ENCODE data around the gene OBSL1.

OBSL1 gene

DNA sequence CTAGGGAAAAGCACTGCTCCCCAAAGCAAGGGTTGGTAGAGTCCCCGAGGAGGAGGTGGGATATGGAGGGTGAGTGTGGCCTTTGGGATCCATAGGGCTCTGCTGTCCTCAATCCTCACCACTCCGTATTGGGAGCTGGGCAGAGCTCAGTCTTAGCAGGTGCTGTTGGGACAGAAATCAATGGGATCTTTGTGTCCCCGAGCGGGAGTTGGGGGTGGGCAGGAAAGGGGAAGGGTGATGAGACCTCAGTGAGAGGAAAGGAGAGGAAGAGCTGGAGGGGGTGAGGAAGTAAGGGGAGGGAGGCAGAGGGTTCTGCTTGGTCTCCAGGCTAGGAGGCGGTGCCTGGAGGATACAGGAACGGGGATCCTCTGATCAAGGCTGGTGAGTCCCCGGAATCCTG, 54.5 kb downstream of the OBSL1 start:
- Mint-ChIP-seq H3K9me3 (no peaks in the 10 kb centered on the region), H3K27me3 (ENCODE audit: low read depth) (peaks cover 70% of the 10 kb centered on the region), H3K27ac (no peak overlapping the region), H3K4me1 (ENCODE audit: low read depth) (peaks cover 5% of the 10 kb centered on the region), H3K4me3 (no peak overlapping the region), H3K36me3 (ENCODE audit: low read depth) (no peaks in the 10 kb centered on the region)
- no peak for DNase-seq (ENCODE audit: low spot score)

DNA sequence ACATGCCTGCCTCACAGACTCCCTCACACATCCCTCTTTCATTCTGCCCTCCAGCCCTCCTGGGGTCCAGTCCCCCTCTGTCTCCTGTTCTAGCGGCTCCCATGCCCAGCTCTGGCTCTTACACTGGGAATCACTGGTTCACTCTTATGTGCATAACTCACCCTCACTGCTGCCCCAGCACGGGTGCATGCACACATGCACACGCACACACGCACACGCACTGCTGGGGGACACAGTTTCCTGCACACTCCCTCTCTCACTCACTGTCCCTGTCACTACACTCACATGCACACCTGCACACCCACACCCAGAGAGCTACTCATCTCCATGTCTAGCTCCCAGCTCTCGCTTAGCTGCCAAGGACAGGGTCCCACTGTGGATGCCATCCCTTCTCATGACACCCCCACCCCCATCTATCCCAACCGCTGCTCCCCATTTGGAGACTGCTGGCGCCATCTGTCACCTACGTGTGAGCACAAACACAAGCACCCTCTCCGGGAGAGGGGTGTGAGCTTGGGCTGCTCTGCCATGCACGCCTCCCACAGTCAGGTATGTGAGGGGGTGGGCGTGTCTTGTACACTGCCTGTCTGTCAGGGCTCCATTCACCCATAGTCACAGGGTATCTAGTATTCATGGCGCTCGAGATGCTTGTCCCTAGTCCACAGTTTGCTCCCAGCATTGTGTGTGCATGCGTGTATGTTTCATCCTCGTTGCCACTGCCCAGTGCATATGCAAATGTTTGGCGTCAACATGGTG, 55.3 kb downstream of the OBSL1 start:
- no peak for DNase-seq (ENCODE audit: low spot score)
- peaks cover 5% of the 10 kb centered on the region for H3K4me1 Mint-ChIP-seq (ENCODE audit: low read depth)
- no peak overlapping the region for H3K4me3 Mint-ChIP-seq
- peaks cover 69% of the 10 kb centered on the region for H3K27me3 Mint-ChIP-seq (ENCODE audit: low read depth)
- H3K9me3 Mint-ChIP-seq = no peaks in the 10 kb centered on the region
- H3K36me3 Mint-ChIP-seq (ENCODE audit: low read depth) = no peaks in the 10 kb centered on the region
- no peak overlapping the region for H3K27ac Mint-ChIP-seq

DNA sequence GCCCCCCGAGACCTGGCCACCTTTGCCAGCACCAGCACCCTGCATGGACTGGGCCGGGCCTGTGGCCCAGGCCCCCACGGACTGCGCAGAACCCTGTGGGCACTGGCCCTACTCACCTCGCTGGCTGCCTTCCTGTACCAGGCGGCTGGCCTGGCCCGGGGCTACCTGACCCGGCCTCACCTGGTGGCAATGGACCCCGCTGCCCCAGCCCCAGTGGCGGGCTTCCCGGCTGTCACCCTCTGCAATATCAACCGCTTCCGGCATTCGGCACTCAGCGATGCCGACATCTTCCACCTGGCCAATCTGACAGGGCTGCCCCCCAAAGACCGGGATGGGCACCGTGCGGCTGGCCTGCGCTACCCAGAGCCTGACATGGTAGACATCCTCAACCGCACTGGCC, 56.5 kb downstream of the OBSL1 start:
- Mint-ChIP-seq H3K27ac (no peak overlapping the region), H3K4me1 (ENCODE audit: low read depth) (peaks cover 11% of the 10 kb centered on the region), H3K9me3 (no peaks in the 10 kb centered on the region), H3K36me3 (ENCODE audit: low read depth) (no peaks in the 10 kb centered on the region), H3K27me3 (ENCODE audit: low read depth) (peaks cover 72% of the 10 kb centered on the region), H3K4me3 (no peak overlapping the region)
- no peak for DNase-seq (ENCODE audit: low spot score)

DNA sequence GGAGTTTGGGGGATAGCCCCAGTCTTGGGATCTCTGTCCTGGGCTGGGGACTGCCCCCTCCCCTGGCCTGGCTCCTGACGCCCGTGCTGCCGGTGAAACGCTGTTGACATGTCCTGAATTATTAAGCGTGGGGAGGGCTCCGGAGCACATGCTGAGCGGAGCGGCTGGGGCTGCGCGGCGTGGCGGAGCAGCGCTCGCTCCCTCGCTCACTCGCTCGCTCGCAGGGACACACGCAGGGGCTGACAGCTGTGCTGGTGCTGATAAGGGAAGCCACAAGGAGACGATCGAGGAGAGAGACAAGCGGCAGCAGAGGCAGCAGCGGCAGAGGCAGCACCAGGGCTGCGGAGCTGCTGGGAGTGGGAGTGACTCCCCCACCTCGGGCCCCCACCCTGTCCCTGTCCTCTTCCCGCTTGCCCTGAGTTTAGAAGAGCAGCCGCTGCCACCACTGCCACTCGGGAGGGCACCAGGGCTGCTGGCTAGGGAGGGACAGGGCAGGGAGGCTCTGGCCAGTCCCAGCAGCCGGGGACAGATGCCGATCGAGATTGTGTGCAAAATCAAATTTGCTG, 57.1 kb downstream of the OBSL1 start, which contains the start of gene ASIC4:
ASIC4 (plus strand) TSS at position 287 of the 566 bp plus-strand sequence; CDS start at position 530, 243 bp downstream.
- no peak for DNase-seq (ENCODE audit: low spot score)
- H3K4me3 Mint-ChIP-seq = no peak within 1 kb of the TSS

DNA sequence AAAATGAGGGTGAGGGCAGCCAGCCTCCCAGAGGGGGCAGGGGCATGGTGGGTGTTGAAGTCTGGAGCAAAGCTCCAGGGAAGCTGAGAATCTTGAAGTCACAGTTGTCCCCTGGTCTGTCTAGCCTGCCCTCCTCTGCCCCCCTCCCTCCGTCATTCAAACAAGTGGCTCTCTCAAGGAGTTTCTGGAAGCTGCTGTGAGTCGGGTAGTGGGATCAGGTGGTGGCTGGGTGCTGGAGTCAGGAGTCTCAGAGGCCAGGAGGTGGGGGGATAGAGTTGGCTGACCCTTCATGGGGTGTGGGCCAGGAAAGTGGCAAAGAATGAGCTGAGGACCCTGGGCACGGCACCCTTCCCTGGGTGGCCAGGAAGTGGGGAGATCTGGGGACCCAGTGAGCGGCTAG, 57.6 kb downstream of the OBSL1 start:
- Mint-ChIP-seq H3K4me3 (no peak overlapping the region), H3K4me1 (ENCODE audit: low read depth) (peaks cover 11% of the 10 kb centered on the region), H3K9me3 (no peaks in the 10 kb centered on the region), H3K36me3 (ENCODE audit: low read depth) (no peaks in the 10 kb centered on the region), H3K27ac (no peak overlapping the region), H3K27me3 (ENCODE audit: low read depth) (peaks cover 77% of the 10 kb centered on the region)
- DNase-seq (ENCODE audit: low spot score) = no peak

More for the DNA sequence above, 57.1 kb downstream of the OBSL1 start, which contains the start of gene ASIC4:
- Mint-ChIP-seq H3K27me3 (ENCODE audit: low read depth) (peaks cover 77% of the 10 kb centered on the region), H3K36me3 (ENCODE audit: low read depth) (no peaks in the 10 kb centered on the region), H3K9me3 (no peaks in the 10 kb centered on the region), H3K27ac (no peak within 1 kb of the TSS), H3K4me1 (ENCODE audit: low read depth) (peaks cover 11% of the 10 kb centered on the region)

DNA sequence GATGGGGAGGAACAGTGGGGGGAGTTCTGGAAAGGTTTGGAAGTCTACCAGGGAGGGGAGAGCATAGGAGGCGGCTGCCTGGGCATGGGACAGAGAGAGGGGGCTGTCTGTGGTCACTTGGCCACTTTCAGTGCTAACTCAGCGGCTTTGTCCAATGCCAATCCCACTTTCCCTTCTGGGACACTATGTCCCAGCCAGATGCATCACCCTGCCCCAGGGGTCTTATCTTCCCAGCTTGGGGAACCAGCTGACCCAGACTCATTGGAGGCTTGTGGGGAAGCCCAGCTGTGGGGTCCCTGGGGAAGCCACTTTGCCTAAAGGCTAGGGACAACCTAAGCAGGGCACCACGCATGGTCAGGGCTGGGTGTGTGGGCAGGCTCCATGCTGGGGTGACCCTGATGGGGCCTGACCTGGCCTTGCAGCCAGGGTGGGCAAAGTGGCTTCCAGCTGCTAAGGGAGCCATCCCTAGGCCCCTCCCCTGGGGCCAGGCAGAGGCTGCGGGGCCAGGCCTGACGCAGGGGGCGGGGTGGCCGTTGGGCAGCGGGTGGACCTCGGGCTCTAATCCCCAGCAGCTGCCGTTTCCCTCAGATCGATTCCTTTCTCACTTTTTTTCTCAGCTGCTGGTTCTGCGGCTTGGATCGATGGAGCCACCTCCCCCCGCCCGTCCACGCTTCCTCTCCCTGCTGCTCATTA, 58.7 kb downstream of the OBSL1 start:
- H3K4me1 Mint-ChIP-seq (ENCODE audit: low read depth) = peaks cover 11% of the 10 kb centered on the region
- H3K4me3 Mint-ChIP-seq = no peak overlapping the region
- no peaks in the 10 kb centered on the region for H3K9me3 Mint-ChIP-seq
- H3K36me3 Mint-ChIP-seq (ENCODE audit: low read depth) = no peaks in the 10 kb centered on the region
- DNase-seq (ENCODE audit: low spot score) = no peak
- H3K27me3 Mint-ChIP-seq (ENCODE audit: low read depth) = peaks cover 72% of the 10 kb centered on the region
- no peak overlapping the region for H3K27ac Mint-ChIP-seq

DNA sequence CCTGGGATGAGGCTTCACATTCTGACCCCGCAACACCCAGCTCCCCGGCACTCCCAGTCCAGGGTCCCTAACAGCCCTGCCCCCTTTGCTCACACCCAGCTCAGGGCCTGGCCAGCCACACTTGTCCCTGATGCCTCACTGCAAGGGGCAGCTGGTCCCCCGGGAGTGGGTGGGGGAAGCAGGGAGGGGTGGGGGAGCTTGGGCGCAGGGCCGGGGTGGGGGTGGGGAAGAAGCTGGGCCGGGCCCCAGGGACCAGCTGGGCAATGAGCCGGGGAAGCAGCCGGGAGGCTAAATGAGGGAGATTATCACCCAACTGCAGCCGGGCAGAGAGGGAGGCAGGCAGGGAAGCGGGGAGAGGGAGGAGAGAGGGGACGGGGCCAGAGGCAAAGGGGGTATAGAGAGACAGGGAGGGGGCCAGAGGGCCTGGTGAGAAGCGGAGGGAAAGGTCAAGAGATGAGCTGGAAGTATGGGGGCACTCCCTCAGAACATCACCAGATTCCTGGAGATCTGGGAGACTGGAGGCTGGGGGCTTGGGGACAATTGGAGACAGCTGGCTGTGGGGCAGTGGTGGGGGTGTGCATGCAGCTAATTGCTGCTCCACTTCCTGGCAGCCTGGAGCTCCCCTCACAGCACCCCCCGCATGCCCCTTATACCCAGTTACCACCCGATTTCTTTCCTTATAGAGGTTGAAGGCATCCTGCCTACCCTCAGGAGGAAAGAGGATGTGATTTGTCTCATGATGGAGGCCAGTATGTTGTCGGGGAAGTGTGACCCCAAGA, 59.6 kb downstream of the OBSL1 start:
- no peaks in the 10 kb centered on the region for H3K36me3 Mint-ChIP-seq (ENCODE audit: low read depth)

DNA sequence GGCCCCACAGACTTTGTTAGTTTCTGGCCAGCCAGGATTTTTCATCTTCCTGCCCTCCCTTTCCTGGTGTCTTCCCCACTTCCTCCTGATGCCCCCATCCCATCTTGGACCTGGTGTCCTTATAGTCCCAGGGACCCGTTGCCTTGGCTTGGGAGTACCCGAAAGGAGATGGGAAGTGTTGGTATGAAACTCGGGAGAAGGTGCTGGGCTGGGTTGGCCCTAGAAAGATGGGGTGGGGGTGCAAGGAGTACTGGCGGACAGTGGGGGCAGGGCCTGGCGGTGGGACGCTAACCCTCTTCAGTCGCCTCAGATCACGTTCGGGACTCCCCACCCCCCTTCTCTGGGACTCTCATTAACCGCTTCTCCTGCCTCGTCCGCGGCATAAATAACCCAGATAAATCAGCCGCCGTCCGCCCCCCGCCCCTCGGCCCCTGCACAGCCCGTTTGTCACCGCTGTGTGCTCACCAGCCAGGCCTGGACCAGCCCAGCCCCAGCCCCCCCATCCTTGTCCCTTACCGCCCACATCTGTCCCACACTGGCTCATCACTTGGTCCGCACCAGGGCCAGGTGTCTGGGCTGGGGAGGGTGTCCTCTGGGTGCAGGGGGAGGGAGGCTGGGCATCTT, 60.7 kb downstream of the OBSL1 start:
- DNase-seq (ENCODE audit: low spot score) = no peak
- H3K27me3 Mint-ChIP-seq (ENCODE audit: low read depth) = peaks cover 54% of the 10 kb centered on the region
- H3K4me1 Mint-ChIP-seq (ENCODE audit: low read depth) = peaks cover 11% of the 10 kb centered on the region
- H3K9me3 Mint-ChIP-seq = no peaks in the 10 kb centered on the region
- H3K27ac Mint-ChIP-seq = no peak overlapping the region
- no peak overlapping the region for H3K4me3 Mint-ChIP-seq
- peaks cover 3% of the 10 kb centered on the region for H3K36me3 Mint-ChIP-seq (ENCODE audit: low read depth)

More for the DNA sequence above, 59.6 kb downstream of the OBSL1 start:
- no peak for DNase-seq (ENCODE audit: low spot score)
- peaks cover 65% of the 10 kb centered on the region for H3K27me3 Mint-ChIP-seq (ENCODE audit: low read depth)
- no peak overlapping the region for H3K4me3 Mint-ChIP-seq
- peaks cover 11% of the 10 kb centered on the region for H3K4me1 Mint-ChIP-seq (ENCODE audit: low read depth)
- no peaks in the 10 kb centered on the region for H3K9me3 Mint-ChIP-seq
- no peak overlapping the region for H3K27ac Mint-ChIP-seq

DNA sequence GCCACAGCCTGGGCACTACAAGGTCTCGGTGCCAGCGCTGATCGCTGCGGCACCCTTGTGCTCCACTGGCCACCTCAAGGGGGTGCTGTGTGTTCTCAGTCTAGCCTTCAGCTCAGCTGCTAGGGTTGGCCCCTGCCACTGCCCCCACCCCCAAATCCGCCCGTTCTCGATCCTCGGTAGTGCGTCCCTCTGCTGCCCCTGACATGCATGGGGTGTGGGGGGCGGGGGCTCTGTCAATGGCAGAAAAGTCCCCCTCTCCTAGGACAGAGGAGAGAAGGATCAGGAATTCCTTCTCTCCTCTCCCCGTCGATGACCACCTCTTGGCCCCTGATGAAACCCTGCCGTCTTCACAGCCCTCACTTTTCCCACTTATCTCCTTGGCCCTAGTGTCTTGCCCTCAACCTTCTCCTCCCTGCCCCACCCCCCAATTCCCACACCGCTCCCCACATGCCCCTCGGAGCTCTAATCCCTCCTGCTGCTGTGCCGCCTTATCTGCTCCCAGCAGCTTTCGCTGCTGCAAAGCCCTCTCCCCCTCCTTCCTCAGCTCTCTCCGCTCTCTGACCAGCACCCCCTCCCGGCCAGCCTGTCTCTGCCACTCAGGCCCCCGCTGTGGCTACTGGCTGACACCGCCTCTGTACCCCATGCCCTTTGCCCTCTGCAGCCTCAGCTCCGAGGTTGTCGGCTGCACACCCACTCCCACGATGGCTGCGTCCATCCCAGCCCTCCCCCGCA, 61.4 kb downstream of the OBSL1 start:
- Mint-ChIP-seq H3K4me1 (ENCODE audit: low read depth) (peaks cover 11% of the 10 kb centered on the region), H3K4me3 (no peak overlapping the region), H3K36me3 (ENCODE audit: low read depth) (peaks cover 3% of the 10 kb centered on the region), H3K27ac (no peak overlapping the region), H3K9me3 (no peaks in the 10 kb centered on the region), H3K27me3 (ENCODE audit: low read depth) (peaks cover 48% of the 10 kb centered on the region)
- DNase-seq (ENCODE audit: low spot score) = peak; percentile 28

DNA sequence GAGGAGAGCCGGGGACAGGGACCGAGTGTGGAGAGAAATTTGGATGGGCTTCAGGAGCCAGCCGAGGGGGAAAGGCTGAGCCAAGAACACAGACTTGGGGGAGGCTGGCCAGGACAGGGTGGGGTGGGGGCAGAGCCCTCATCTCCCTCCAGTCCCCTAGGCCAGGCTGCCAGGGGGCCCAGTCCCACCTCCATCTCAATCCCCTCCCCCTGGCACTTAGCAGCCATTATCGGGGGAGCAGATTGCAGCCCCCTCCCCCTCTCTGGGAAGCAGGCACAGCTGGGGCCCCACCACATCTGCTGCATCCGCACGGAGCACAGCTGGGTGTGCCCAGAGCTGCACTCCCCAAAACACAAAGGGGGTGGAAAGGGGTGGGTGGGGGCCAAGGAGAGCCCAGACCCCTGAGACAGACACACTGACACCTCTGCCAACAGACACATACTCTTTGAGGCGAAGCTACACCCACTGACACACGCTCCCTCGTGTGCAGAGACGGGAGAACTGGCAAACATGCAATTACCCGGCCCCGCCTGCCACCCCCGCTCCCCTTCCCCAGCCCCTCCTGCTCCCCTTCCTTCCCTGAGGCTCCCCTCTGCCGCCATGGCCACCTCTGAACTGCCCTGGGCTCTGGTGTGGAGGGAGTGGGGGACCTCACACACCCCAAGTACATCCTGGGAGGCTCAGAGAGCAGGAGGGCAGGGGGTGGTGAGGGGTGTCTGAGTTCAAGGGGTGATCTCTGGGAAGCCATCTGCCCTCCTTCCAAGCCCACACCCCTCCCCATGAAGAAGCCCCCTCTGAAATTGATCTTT, 62.2 kb downstream of the OBSL1 start:
- H3K9me3 Mint-ChIP-seq = no peaks in the 10 kb centered on the region
- peaks cover 45% of the 10 kb centered on the region for H3K27me3 Mint-ChIP-seq (ENCODE audit: low read depth)
- H3K27ac Mint-ChIP-seq = no peak overlapping the region
- H3K4me3 Mint-ChIP-seq = no peak overlapping the region
- peaks cover 5% of the 10 kb centered on the region for H3K36me3 Mint-ChIP-seq (ENCODE audit: low read depth)
- peaks cover 10% of the 10 kb centered on the region for H3K4me1 Mint-ChIP-seq (ENCODE audit: low read depth)
- DNase-seq (ENCODE audit: low spot score) = no peak

DNA sequence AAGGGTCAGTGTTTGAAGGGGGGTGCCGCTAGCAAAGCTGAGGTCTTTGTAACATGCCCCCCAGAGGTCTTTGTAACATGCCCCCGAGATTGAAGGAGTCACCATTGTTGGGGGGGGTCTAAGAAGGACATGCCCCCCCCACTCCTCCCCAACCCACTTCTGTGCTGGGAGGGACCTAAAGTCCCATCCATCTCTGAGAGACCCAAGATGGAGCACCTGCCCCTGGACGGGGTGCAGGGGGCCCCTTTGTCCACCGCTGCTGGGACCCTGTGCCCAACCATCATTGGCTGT, 63.0 kb downstream of the OBSL1 start:
- Mint-ChIP-seq H3K4me1 (ENCODE audit: low read depth) (peaks cover 6% of the 10 kb centered on the region), H3K4me3 (no peak overlapping the region), H3K27me3 (ENCODE audit: low read depth) (peaks cover 37% of the 10 kb centered on the region), H3K9me3 (no peaks in the 10 kb centered on the region), H3K27ac (no peak overlapping the region), H3K36me3 (ENCODE audit: low read depth) (peaks cover 9% of the 10 kb centered on the region)
- no peak for DNase-seq (ENCODE audit: low spot score)

DNA sequence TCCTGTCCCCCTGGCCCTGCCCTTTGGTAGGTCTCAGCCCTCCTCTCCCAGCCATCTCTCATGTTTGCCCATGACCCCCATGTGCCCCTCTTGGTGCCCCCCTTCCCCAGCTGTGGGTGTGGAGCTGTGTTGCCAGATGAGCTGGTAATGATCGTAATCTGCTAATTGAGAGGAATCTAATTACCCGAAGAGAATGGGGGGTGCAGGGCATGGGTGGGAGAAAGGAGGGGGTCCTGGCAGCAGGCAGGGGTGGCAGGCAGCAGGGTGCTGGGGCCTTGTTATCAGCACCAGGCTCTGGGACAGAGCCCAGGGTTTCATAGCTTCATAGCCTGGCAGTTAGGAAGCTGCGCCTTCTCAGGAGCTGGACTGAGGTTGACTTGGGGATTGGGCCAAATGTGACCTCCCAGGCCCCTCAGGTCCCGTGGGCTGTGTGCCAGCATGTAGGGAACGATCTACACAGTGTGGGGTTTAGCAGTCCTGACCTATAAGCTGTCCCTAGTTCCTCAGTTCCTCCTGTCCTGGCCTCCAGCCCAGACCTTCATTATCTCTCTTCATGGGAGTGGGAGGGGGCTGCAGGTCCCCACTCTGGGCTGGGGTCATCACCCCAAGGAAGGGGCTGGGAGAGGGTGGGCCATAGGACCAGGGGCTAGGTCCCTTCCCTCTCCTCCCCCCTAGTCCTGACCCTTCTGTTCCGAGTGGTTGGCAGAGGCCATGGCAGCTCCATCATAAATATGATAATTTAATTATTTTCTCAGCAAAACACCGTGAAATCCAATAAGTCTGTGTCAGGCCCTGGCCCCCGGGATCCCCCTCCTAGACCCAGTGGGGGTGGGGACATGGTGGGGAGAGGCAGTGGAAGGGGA, 63.5 kb downstream of the OBSL1 start:
- H3K4me3 Mint-ChIP-seq = no peak overlapping the region
- H3K9me3 Mint-ChIP-seq = no peaks in the 10 kb centered on the region
- no peak overlapping the region for H3K27ac Mint-ChIP-seq
- H3K36me3 Mint-ChIP-seq (ENCODE audit: low read depth) = peaks cover 9% of the 10 kb centered on the region
- no peak for DNase-seq (ENCODE audit: low spot score)
- H3K27me3 Mint-ChIP-seq (ENCODE audit: low read depth) = peaks cover 32% of the 10 kb centered on the region
- peaks cover 6% of the 10 kb centered on the region for H3K4me1 Mint-ChIP-seq (ENCODE audit: low read depth)

All from T-helper 2 cell treated with Interferon-gamma antibody and Interleukin-4, amounts not matched to agents 5 μg/mL and 100 μg/mL, for 36 hours (primary cell).